Skeletal muscle tissue (tissue), 5 donors: ENCODE measurements around the gene UQCR10. TPM values are rescaled to one million over a fixed set of nuclear protein-coding genes. Genes with fewer than 3 reads are reported as not detected.

Source experiments
- H3K27ac ChIP-seq: one replicate; pipeline ENCODE4 v1.7.0; 2013; ENCODE audit warnings: mild to moderate bottlenecking, low read depth, low read length, inconsistent platforms
- H3K27me3 ChIP-seq, 3 donors: one replicate each; pipeline ENCODE4 v1.7.0; 2013; ENCODE audit warnings: low read length in 3 of 3; ENCODE audit not compliant: control insufficient read depth in 3 of 3, insufficient read depth in 3 of 3
- H3K36me3 ChIP-seq, 3 donors: one replicate each; pipeline ENCODE4 v1.7.0; 2013; ENCODE audit warnings: low read length in 3 of 3; ENCODE audit not compliant: control insufficient read depth in 3 of 3, insufficient read depth in 3 of 3
- H3K4me1 ChIP-seq, 3 donors: one replicate each; pipeline ENCODE4 v1.7.0; 2013; ENCODE audit warnings: low read length in 3 of 3, mild to moderate bottlenecking in 3 of 3; ENCODE audit not compliant: control insufficient read depth in 3 of 3, insufficient read depth in 3 of 3
- H3K4me3 ChIP-seq, 3 donors: one replicate each; pipeline ENCODE4 v1.7.0; 2013; ENCODE audit warnings: low read length in 3 of 3
- H3K9ac ChIP-seq, 3 donors: one replicate each; pipeline ENCODE4 v1.7.0; 2013; ENCODE audit warnings: low read length in 3 of 3, mild to moderate bottlenecking in 3 of 3, moderate library complexity in 2 of 3, low read depth in 1 of 3
- H3K9me3 ChIP-seq, 3 donors: one replicate each; pipeline ENCODE4 v1.7.0; 2013; ENCODE audit warnings: low read length in 3 of 3; ENCODE audit not compliant: control insufficient read depth in 3 of 3
- small RNA-seq: library from RNA; depleted of rRNA; stranded (forward); fragments of <200 nt; gene quantifications from one replicate; pipeline ENCODE3, GENCODE V24; 2014
- total RNA-seq: library from RNA; depleted of rRNA; stranded (reverse); fragments of >200 nt; gene quantifications from one replicate; pipeline ENCODE4 v1.2.3, GENCODE V29; 2014
- donor health status: Osteomylitis.

Gene UQCR10
- total RNA-seq, 1 donor from 2014 or later = 57.9 TPM

GRCh38 chr22:29817724-29818123 lies 50.6 kb downstream of the UQCR10 start:
- Histone ChIP-seq H3K4me1 (peaks cover 33 to 64% (median 44%) of the 10 kb centered on the region in 3 donors), H3K27ac (peak overlapping the region; percentile 56), H3K27me3 (no peaks in the 10 kb centered on the region), H3K4me3 (no peak overlapping the region), H3K9me3 (no peaks in the 10 kb centered on the region), H3K36me3 (peaks cover 29 to 42% (median 35%) of the 10 kb centered on the region in 3 donors), H3K9ac (peak overlapping the region in 1 of 3 donors; percentile 41)

GRCh38 chr22:29819501-29819900 lies 52.3 kb downstream of the UQCR10 start:
- Histone ChIP-seq H3K36me3 (peaks cover 33 to 48% (median 38%) of the 10 kb centered on the region in 3 donors), H3K9ac (no peak overlapping the region), H3K4me1 (peaks cover 29 to 47% (median 32%) of the 10 kb centered on the region in 3 donors), H3K27me3 (no peaks in the 10 kb centered on the region), H3K9me3 (no peaks in the 10 kb centered on the region), H3K27ac (no peak overlapping the region), H3K4me3 (no peak overlapping the region)

Small RNAs within 50 kb of the gene (small RNA-seq; reads per million reads assigned to genes)
- gene RF00019 = not detected

Other genes starting within 250 kb of the UQCR10 start
- gene THOC5, start 213.6 kb upstream of the UQCR10 start, total RNA-seq = 43.8 TPM
- 22.4 TPM for gene NIPSNAP1, start 186.3 kb upstream of the UQCR10 start, total RNA-seq
- gene NF2, start 163.7 kb upstream of the UQCR10 start, total RNA-seq = 29.2 TPM
- gene CABP7, start 47.4 kb upstream of the UQCR10 start, total RNA-seq = not detected
- 18.8 TPM for gene ZMAT5, start 362 bp upstream of the UQCR10 start, total RNA-seq
- gene ASCC2, start 70.9 kb downstream of the UQCR10 start, total RNA-seq = 15.7 TPM
- gene MTMR3, start 115.8 kb downstream of the UQCR10 start, total RNA-seq = 38.6 TPM